H1 (cell line): ENCODE results near the gene SLC9C1. TPM values are rescaled to one million over a fixed set of nuclear protein-coding genes. Genes with fewer than 3 reads are reported as not detected.

Experiments
- CTCF ChIA-PET: fragments of 300-600 bp; sonication (Branson Sonifier 250); formaldehyde crosslinking; loops from one replicate; lab custom pipeline; 2021; ENCODE audit not compliant: partially characterized antibody; lab: Charles Lee
- POLR2A ChIA-PET: fragments of 300-600 bp; sonication (Branson Sonifier 250); formaldehyde crosslinking; loops from one replicate; lab custom pipeline; 2021; ENCODE audit warnings: inconsistent platforms; ENCODE audit not compliant: partially characterized antibody; lab: Charles Lee
- DNase-seq, 2 experiments: peaks; one replicate each; pipeline versions ENCODE4 v3.0.0 to v3.0.0-alpha.2; 2010 to 2022; ENCODE audit warnings: low spot score in 2 of 2, low read depth in 1 of 2, mixed read lengths in 1 of 2
- FAIRE-seq: peaks from 2 replicates; lab custom pipeline; 2011; peaks lifted over from hg19 to GRCh38; lab: Jason Lieb, UNC
- H2AFZ ChIP-seq: 2 replicates; pipeline ENCODE4 v1.8.1; 2012; ENCODE audit warnings: low read length, inconsistent platforms
- H2AK5ac ChIP-seq: 2 replicates; pipeline ENCODE4 v1.6.1; 2013; ENCODE audit warnings: low read depth, low read length
- H2BK120ac ChIP-seq: replicated peaks from 2 replicates; pipeline ENCODE3; 2013; ENCODE audit warnings: low read depth, low read length, inconsistent platforms
- H2BK12ac ChIP-seq: 2 replicates; pipeline ENCODE4 v1.6.1; 2013; ENCODE audit warnings: low read depth, low read length
- H2BK15ac ChIP-seq: 2 replicates; pipeline ENCODE4 v1.6.1; 2013; ENCODE audit warnings: low read length
- H2BK20ac ChIP-seq: 2 replicates; pipeline ENCODE4 v1.6.1; 2013; ENCODE audit warnings: low read length
- H2BK5ac ChIP-seq: 2 replicates; pipeline ENCODE4 v1.6.1; 2013; ENCODE audit warnings: low read depth, low read length
- H3K14ac ChIP-seq: 2 replicates; pipeline ENCODE4 v1.6.1; 2013; ENCODE audit warnings: inconsistent platforms; ENCODE audit not compliant: insufficient read length
- H3K18ac ChIP-seq: 2 replicates; pipeline ENCODE4 v1.6.1; 2013; ENCODE audit warnings: low read length; ENCODE audit errors: extremely low read depth
- H3K23ac ChIP-seq: 2 replicates; pipeline ENCODE4 v1.6.1; 2013; ENCODE audit warnings: inconsistent platforms; ENCODE audit not compliant: insufficient read length
- H3K23me2 ChIP-seq: 2 replicates; pipeline ENCODE4 v1.6.1; 2013; ENCODE audit warnings: low read depth, low read length
- H3K27ac ChIP-seq: 2 replicates; pipeline ENCODE4 v1.6.1; 2011; ENCODE audit warnings: low read depth, low read length, inconsistent platforms
- H3K27me3 ChIP-seq, 4 experiments: replicated peaks in 1 of 4; 1 replicate in 1 of 4; 2 replicates in 3 of 4; pipeline versions ENCODE4 v1.6.1 to v1.8.1; 2011 to 2013; ENCODE audit warnings: low read length in 3 of 4, mild to moderate bottlenecking in 3 of 4, inconsistent platforms in 2 of 4, mixed read lengths in 2 of 4, moderate library complexity in 1 of 4; ENCODE audit not compliant: control insufficient read depth in 3 of 4, insufficient read depth in 3 of 4; ENCODE audit errors: extremely low read depth in 1 of 4
- H3K36me3 ChIP-seq, 4 experiments: 2 replicates each; pipeline versions ENCODE4 v1.6.1 to v1.8.1; 2011 to 2013; ENCODE audit warnings: mild to moderate bottlenecking in 4 of 4, low read length in 3 of 4, moderate library complexity in 2 of 4, control low read depth in 1 of 4, inconsistent platforms in 1 of 4; ENCODE audit not compliant: insufficient read depth in 4 of 4, control insufficient read depth in 2 of 4
- H3K4ac ChIP-seq: replicated peaks from 2 replicates; pipeline ENCODE3; 2013; ENCODE audit warnings: low read length, low read depth, mixed read lengths, inconsistent platforms; ENCODE audit not compliant: insufficient read length
- H3K4me1 ChIP-seq, 4 experiments: replicated peaks in 1 of 4; 1 replicate in 1 of 4; 2 replicates in 3 of 4; pipeline versions ENCODE4 v1.6.1 to v1.8.1; 2011 to 2013; ENCODE audit warnings: low read length in 3 of 4, inconsistent platforms in 2 of 4, mixed read lengths in 1 of 4; ENCODE audit not compliant: insufficient read depth in 4 of 4, control insufficient read depth in 3 of 4
- H3K4me2 ChIP-seq, 2 experiments: 2 replicates each; pipeline versions ENCODE4 v1.6.1 to v1.8.1; 2011 to 2013; ENCODE audit warnings: low read depth in 2 of 2, low read length in 2 of 2, control low read depth in 1 of 2, inconsistent platforms in 1 of 2, mild to moderate bottlenecking in 1 of 2; ENCODE audit not compliant: insufficient read depth in 1 of 2
- H3K4me3 ChIP-seq, 4 experiments: fragments of 200-600, 300-600 bp in 1 of 4; sonication (generic), shearing (Covaris generic), sonication (Bioruptor Twin) in 1 of 4; 2 replicates each; pipeline versions ENCODE4 v1.5.1 to v1.8.1; 2011 to 2016; ENCODE audit warnings: low read length in 4 of 4, low read depth in 3 of 4, control low read depth in 2 of 4, inconsistent platforms in 2 of 4, mild to moderate bottlenecking in 2 of 4, mixed read lengths in 1 of 4, moderate library complexity in 1 of 4; ENCODE audit not compliant: insufficient read depth in 2 of 4; ENCODE audit errors: extremely low read depth in 1 of 4
- H3K56ac ChIP-seq: replicated peaks from 2 replicates; pipeline ENCODE3; 2013; ENCODE audit warnings: low read depth, mild to moderate bottlenecking, mixed read lengths, low read length, inconsistent platforms; ENCODE audit not compliant: insufficient read length
- H3K79me1 ChIP-seq: 2 replicates; pipeline ENCODE4 v1.6.1; 2013; ENCODE audit warnings: low read depth, low read length, control low read depth
- H3K79me2 ChIP-seq, 2 experiments: 2 replicates each; pipeline versions ENCODE4 v1.6.1 to v1.8.1; 2012 to 2013; ENCODE audit warnings: low read length in 2 of 2, mild to moderate bottlenecking in 2 of 2, inconsistent platforms in 1 of 2; ENCODE audit not compliant: insufficient read depth in 2 of 2, control insufficient read depth in 1 of 2
- H3K9ac ChIP-seq, 4 experiments: replicated peaks in 1 of 4; 1 replicate in 1 of 4; 2 replicates in 3 of 4; pipeline versions ENCODE4 v1.6.1 to v1.8.1; 2011 to 2013; ENCODE audit warnings: low read depth in 3 of 4, low read length in 3 of 4, control low read depth in 2 of 4, mild to moderate bottlenecking in 2 of 4, moderate library complexity in 2 of 4, inconsistent platforms in 1 of 4; ENCODE audit errors: extremely low read depth in 1 of 4
- H3K9me3 ChIP-seq, 2 experiments: 2 replicates each; pipeline versions ENCODE4 v1.6.1 to v1.8.1; 2012 to 2013; ENCODE audit warnings: mild to moderate bottlenecking in 2 of 2, moderate library complexity in 2 of 2, control low read depth in 1 of 2, inconsistent platforms in 1 of 2, low read depth in 1 of 2, low read length in 1 of 2, mixed read lengths in 1 of 2; ENCODE audit not compliant: insufficient read depth in 2 of 2
- H4K20me1 ChIP-seq, 2 experiments: replicated peaks in 1 of 2; 2 replicates each; pipeline versions ENCODE3 to v1.8.1; 2011 to 2013; ENCODE audit warnings: inconsistent platforms in 2 of 2, low read length in 2 of 2, mild to moderate bottlenecking in 1 of 2; ENCODE audit not compliant: insufficient read depth in 2 of 2, control insufficient read depth in 1 of 2
- H4K5ac ChIP-seq: 2 replicates; pipeline ENCODE4 v1.6.1; 2013; ENCODE audit warnings: low read length, low read depth, mixed read lengths, inconsistent platforms; ENCODE audit not compliant: insufficient read length
- H4K8ac ChIP-seq: 2 replicates; pipeline ENCODE4 v1.8.0; 2013; ENCODE audit warnings: mild to moderate bottlenecking, moderate library complexity, low read length, inconsistent platforms; ENCODE audit not compliant: insufficient read depth; ENCODE audit errors: extremely low read depth
- H4K91ac ChIP-seq: replicated peaks from 2 replicates; pipeline ENCODE3; 2013; ENCODE audit warnings: low read length, mixed read lengths, inconsistent platforms; ENCODE audit not compliant: insufficient read length
- CBX8 ChIP-seq: fragments of 300-800, 300-1000 bp; sonication (generic); IDR thresholded peaks from 2 replicates; pipeline ENCODE4 v1.7.1; 2016; ENCODE audit warnings: low read depth, low read length, borderline replicate concordance
- CEBPB ChIP-seq: IDR thresholded peaks from 2 replicates; pipeline ENCODE4 v1.6.1; 2012; ENCODE audit warnings: low read depth, low read length
- EZH2 ChIP-seq: fragments of 200-600 bp; sonication (generic); IDR thresholded peaks from 2 replicates; pipeline ENCODE4 v1.7.1; 2012; ENCODE audit warnings: low read depth, mild to moderate bottlenecking, moderate library complexity, low read length, inconsistent platforms; ENCODE audit not compliant: severe bottlenecking
- HDAC2 ChIP-seq, 2 experiments: fragments of 300-600 bp in 1 of 2; sonication (generic) in 1 of 2; IDR thresholded peaks; 2 replicates each; pipeline ENCODE4 v1.6.1; 2011 to 2012; ENCODE audit warnings: low read depth in 2 of 2, low read length in 2 of 2, mild to moderate bottlenecking in 2 of 2, moderate library complexity in 2 of 2, borderline replicate concordance in 1 of 2, inconsistent platforms in 1 of 2
- MAX ChIP-seq: IDR thresholded peaks from 2 replicates; pipeline ENCODE4 v1.6.1; 2012; ENCODE audit warnings: inconsistent platforms
- POLR2AphosphoS5 ChIP-seq: IDR thresholded peaks from 2 replicates; pipeline ENCODE4 v1.6.1; 2011; ENCODE audit warnings: low read depth, low read length
- POU5F1 ChIP-seq: IDR thresholded peaks from 2 replicates; pipeline ENCODE4 v1.6.1; 2011; ENCODE audit warnings: low read depth, mild to moderate bottlenecking, low read length, moderate library complexity
- RNF2 ChIP-seq: fragments of 200-900, 300-1000 bp; sonication (generic); IDR thresholded peaks from 2 replicates; pipeline ENCODE4 v1.7.1; 2016; ENCODE audit warnings: borderline replicate concordance, low read depth, mild to moderate bottlenecking, antibody characterized with exemption, low read length; ENCODE audit not compliant: poor library complexity, severe bottlenecking; ENCODE audit errors: missing control alignments
- SP4 ChIP-seq: IDR thresholded peaks from 2 replicates; pipeline ENCODE4 v1.6.1; 2012; ENCODE audit warnings: low read length, inconsistent platforms
- SRF ChIP-seq: IDR thresholded peaks from 2 replicates; pipeline ENCODE4 v1.6.1; 2011; ENCODE audit warnings: mild to moderate bottlenecking, low read depth, low read length, moderate library complexity
- WGBS, 2 experiments: shearing (Covaris generic) in 1 of 2; methylation state at CpG; one replicate each; pipeline versions ENCODE4 v1.1.6 to v1.1.7; 2013 to 2015; ENCODE audit warnings: low lambda C conversion rate in 2 of 2, mixed read lengths in 2 of 2, inconsistent platforms in 1 of 2, low coverage in 1 of 2, missing lambda C conversion rate in 1 of 2; ENCODE audit not compliant: insufficient replicate concordance in 2 of 2, insufficient coverage in 1 of 2, insufficient read length in 1 of 2; ENCODE audit errors: extremely low coverage in 1 of 2, missing lambda C conversion rate in 1 of 2; 5-methylcytosine and 5-hydroxymethylcytosine counted together
- polyA plus RNA-seq, 7 experiments: library from polyadenylated mRNA; depleted of rRNA in 3 of 7; stranded (reverse) in 5 of 7; unstranded in 2 of 7; fragments of >200 nt in 5 of 7; fragments of 200-250 nt in 2 of 7; gene quantifications; 1 replicate in 5 of 7; 2 replicates in 1 of 7; 4 replicates in 1 of 7; pipeline versions ENCODE4 v1.2.1 to v1.2.3, GENCODE V29; 2011 to 2013; ENCODE audit warnings: missing spikeins in 2 of 7, mixed read lengths in 2 of 7
- total RNA-seq: library from RNA; stranded (reverse); fragmentation: NEBNext Ultra II Directional; extraction: Animal tissue kit (Norgen Biotek cat#: 25700); gene quantifications from 2 replicates; pipeline ENCODE4 v1.2.1, GENCODE V29; 2021

Gene SLC9C1
- total and polyA plus RNA-seq, 2 of the 8 experiments (the other 6 are each of a cell fraction or from before 2014, with no cell fraction given): 0.15 to 0.24 TPM

GRCh38 chr3:112280266-112280665 is 13.8 kb downstream of the SLC9C1 start:
- ChIA-PET POLR2A (interaction anchor here (1.1 kb wide), 1 partner anchor 14 kb away, joined by 3 read pairs; the partner anchor contains the start of gene SLC9C1), CTCF (interaction anchor here (1.3 to 2.1 kb wide), 2 partner anchors 13 to 239 kb away, joined by 4 to 7 read pairs; partner anchors contain the start of gene SLC9C1)
- Histone ChIP-seq H3K4me2 (no peak overlapping the region), H3K18ac (no peak overlapping the region), H3K23ac (no peak overlapping the region), H4K91ac (no peak overlapping the region), H3K79me2 (no peaks in the 10 kb centered on the region), H4K5ac (no peak overlapping the region), H2BK20ac (no peak overlapping the region), H2AFZ (no peak overlapping the region), H4K20me1 (no peaks in the 10 kb centered on the region), H3K9me3 (no peaks in the 10 kb centered on the region), H3K27ac (no peak overlapping the region), H3K9ac (no peak overlapping the region), H3K4ac (no peak overlapping the region), H3K4me3 (no peak overlapping the region), H2BK5ac (no peak overlapping the region), H3K36me3 (no peaks in the 10 kb centered on the region), H3K4me1 (no peaks in the 10 kb centered on the region; a peak in 1 of 7 replicates), H3K27me3 (no peaks in the 10 kb centered on the region), H3K79me1 (no peaks in the 10 kb centered on the region), H3K56ac (no peak overlapping the region), H2AK5ac (no peak overlapping the region), H3K14ac (no peak overlapping the region), H2BK120ac (no peak overlapping the region), H3K23me2 (no peaks in the 10 kb centered on the region), H2BK12ac (no peak overlapping the region), H2BK15ac (no peak overlapping the region), H4K8ac (no peak overlapping the region)
- TF ChIP-seq EZH2 (no peak), SP4 (no peak), MAX (no peak), CBX8 (no peak), POU5F1 (no peak), CEBPB (no peak), HDAC2 (IDR thresholded peaks at IDR 0.05; ENCODE audit: borderline replicate concordance in 1 of 2, low read depth in 2 of 2, low read length in 2 of 2) (no peak), SRF (no peak), POLR2AphosphoS5 (no peak), RNF2 (no peak)
- no peak for DNase-seq
- FAIRE-seq: no peak
- 94% methylated on average over 1 of the region's 1 CpG; no CpG with 5 or more reads in 1 of the 2 experiments for WGBS, 2 experiments
